A673 (cell line): Measurements from ENCODE around the gene COL4A2.

Source experiments
- EZH2 ChIP-seq: fragments of 200-600 bp; sonication (generic); IDR thresholded peaks from 2 replicates; pipeline ENCODE4 v1.6.1; 2017; ENCODE audit warnings: borderline replicate concordance, low read depth, mild to moderate bottlenecking, mixed read lengths, antibody characterized with exemption, low read length; ENCODE audit not compliant: poor library complexity, severe bottlenecking
- TF ChIP-seq, protein P1 (sequence below): fragments of 300-800, 200-600 bp; sonication (generic); conservative IDR thresholded peaks from 2 replicates; pipeline ENCODE4 v1.5.1; 2017; ENCODE audit warnings: low read depth, mild to moderate bottlenecking, antibody characterized with exemption, low read length, moderate library complexity, mixed read lengths

- TF ChIP-seq, protein P1, sequence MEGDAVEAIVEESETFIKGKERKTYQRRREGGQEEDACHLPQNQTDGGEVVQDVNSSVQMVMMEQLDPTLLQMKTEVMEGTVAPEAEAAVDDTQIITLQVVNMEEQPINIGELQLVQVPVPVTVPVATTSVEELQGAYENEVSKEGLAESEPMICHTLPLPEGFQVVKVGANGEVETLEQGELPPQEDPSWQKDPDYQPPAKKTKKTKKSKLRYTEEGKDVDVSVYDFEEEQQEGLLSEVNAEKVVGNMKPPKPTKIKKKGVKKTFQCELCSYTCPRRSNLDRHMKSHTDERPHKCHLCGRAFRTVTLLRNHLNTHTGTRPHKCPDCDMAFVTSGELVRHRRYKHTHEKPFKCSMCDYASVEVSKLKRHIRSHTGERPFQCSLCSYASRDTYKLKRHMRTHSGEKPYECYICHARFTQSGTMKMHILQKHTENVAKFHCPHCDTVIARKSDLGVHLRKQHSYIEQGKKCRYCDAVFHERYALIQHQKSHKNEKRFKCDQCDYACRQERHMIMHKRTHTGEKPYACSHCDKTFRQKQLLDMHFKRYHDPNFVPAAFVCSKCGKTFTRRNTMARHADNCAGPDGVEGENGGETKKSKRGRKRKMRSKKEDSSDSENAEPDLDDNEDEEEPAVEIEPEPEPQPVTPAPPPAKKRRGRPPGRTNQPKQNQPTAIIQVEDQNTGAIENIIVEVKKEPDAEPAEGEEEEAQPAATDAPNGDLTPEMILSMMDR = no peak
- no peak for TF ChIP-seq EZH2
These were observed 101.2 kb downstream of the COL4A2 start for GRCh38 chr13:110408286-110408685.
